Astrocyte (in vitro differentiated cells and primary cell): ENCODE results near the gene CD37.

ENCODE experiments used
- EZH2 ChIP-seq: IDR thresholded peaks from 2 replicates; pipeline ENCODE4 v1.6.1; 2012; ENCODE audit warnings: mild to moderate bottlenecking, low read length, inconsistent platforms; ENCODE audit not compliant: insufficient read depth
- TF ChIP-seq, protein P1 (sequence below): IDR thresholded peaks from 2 replicates; pipeline ENCODE4 v1.5.1; 2011; ENCODE audit warnings: low read depth, mild to moderate bottlenecking, inconsistent platforms, low read length, moderate library complexity; ENCODE audit not compliant: insufficient read depth

DNA sequence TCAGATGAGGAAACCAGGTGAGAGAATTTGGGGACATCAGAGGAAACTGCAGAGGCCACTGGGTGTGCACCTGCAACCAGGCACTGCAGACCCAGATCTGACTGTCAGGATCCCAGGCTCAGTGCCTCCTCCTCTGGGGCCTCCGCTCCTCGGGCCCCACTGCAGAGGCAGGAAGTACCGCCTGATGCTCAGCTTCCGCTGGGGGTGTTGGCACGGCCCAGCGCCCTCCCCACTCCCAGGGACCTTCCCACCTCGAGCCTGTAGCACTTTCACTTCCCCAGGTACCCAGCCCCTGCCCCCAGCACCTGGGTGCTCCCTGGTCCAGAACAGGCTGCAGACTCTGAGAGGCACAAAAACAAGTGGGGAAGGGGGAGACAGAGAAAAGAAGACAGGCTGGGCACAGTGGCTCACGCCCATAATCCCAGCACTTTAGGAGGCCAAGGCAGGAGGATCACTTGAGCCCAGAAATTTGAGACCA, 1.4 kb upstream of the CD37 start:
- TF ChIP-seq, protein P1, sequence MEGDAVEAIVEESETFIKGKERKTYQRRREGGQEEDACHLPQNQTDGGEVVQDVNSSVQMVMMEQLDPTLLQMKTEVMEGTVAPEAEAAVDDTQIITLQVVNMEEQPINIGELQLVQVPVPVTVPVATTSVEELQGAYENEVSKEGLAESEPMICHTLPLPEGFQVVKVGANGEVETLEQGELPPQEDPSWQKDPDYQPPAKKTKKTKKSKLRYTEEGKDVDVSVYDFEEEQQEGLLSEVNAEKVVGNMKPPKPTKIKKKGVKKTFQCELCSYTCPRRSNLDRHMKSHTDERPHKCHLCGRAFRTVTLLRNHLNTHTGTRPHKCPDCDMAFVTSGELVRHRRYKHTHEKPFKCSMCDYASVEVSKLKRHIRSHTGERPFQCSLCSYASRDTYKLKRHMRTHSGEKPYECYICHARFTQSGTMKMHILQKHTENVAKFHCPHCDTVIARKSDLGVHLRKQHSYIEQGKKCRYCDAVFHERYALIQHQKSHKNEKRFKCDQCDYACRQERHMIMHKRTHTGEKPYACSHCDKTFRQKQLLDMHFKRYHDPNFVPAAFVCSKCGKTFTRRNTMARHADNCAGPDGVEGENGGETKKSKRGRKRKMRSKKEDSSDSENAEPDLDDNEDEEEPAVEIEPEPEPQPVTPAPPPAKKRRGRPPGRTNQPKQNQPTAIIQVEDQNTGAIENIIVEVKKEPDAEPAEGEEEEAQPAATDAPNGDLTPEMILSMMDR, result no peak
- TF ChIP-seq EZH2, result no peak
